GM19372 (cell line): ENCODE measurements around the gene APIP.

Source experiments
- ATAC-seq: cut with Tn5 transposase; IDR thresholded peaks from one replicate; pipeline ENCODE4 v1.9.1; 2021; ENCODE audit warnings: mild to moderate bottlenecking, low read depth, moderate library complexity; ENCODE audit not compliant: unreplicated experiment

The APIP gene

DNA sequence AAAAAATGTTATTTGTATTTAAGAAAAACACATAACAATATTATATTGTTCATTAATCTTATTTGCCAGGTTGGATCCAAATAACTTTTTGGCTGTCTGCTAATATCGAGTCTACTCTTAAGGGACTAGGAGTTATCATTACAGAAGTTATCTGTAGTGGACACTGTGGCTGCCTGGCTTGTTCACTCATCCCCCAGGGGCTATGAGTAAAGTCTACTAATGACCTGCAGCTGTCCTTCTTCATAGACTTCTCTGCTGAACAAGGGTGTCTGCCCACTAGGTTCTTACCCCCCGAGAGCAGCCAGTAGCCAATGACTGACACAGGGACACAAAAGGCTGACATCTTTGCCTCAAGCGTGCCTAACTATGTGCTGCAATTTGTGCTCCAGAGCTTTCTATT is 69.7 kb downstream of the APIP start:
- no peak for ATAC-seq

GRCh38 chr11:34844463-34845112 is 71.6 kb downstream of the APIP start:
- ATAC-seq: no peak

DNA sequence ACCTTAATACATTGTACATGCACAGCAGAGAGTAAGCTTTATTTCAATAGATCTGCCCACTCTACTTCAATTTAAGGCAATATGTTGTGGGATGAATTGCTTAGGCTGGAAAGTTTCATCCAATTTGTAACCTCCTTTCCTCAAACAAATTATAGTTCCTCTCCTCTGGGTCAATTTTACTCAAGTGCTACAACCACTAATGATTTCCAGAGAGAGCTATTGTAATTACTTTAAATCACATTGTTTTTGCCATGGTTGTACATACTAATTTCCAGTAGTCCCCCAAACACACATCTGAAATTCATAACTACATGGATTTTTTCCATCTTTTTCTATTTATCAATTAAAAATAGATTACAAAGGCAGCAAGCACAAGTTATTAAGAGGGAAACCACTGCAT is 72.9 kb downstream of the APIP start:
- no peak for ATAC-seq

- no peak for ATAC-seq
These were observed 75.3 kb downstream of the APIP start for GRCh38 chr11:34840736-34841386.

DNA sequence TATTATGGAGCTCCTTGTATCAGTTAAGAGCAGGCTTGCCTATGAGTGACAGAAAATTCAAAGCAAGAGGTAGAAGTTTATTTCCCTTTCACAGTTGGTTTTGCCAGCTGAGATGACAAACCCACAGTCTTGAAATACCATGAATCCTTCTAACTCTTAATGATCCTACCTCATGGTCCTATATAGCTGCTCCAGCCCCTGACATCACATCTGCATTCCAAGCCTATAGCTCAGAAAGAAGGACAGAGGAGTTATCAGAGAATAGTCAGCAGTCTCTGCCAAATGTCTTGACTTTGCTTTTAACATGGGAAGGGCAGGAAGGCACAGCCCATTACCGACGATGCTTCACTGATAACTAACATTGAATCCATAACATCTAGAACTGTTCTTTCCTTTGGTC is 76.2 kb downstream of the APIP start:
- no peak for ATAC-seq

DNA sequence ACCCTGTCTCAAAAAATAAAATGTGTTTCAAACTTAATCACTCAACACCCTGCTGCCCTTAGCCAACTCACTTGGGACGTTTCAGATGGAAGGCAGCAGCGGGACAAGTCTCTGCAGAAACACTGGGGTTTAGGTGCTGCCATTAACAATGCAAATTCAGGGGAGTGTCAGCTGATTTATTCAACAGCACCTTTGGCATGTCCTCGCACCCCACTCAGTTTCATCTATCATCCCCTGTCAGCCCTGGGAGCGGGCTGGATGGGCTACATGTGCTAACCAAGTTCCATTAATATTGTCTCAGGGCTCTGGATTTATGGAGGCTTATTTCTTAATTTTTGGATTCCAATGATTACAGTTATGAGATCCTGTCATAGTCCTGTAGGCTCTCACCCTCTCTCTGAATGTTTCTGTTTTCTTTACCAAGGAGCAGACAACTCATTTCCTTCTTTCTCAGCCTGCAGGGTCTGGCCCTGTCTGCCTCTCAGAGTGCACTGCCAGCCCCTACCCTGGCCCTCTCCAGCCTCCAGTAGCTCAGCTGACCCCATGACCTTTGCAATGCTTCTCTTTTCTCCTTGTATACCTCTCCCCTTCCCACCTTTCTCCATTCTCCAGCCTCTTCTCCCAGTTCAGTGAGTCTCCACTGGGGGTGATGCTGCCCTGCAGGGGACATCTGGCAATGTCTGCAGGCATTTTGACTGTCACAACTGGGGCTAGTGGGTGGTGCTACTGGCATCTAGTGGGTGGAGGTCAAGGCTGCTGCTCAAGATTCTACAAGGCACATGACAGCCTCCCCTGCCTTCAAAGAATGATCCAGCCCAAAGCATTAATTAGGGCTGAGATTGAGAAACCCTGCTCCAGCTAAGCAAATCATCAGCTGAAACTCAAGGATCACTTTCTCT is 79.0 kb downstream of the APIP start:
- ATAC-seq: no peak

GRCh38 chr11:34833602-34834001 is 82.6 kb downstream of the APIP start:
- ATAC-seq: no peak
